Endothelial cell of umbilical vein (primary cell): ENCODE results near the gene TPO.

Experiments used
- EZH2 ChIP-seq: IDR thresholded peaks from 2 replicates; pipeline ENCODE4 v1.6.1; 2012; ENCODE audit warnings: borderline replicate concordance, low read depth, mild to moderate bottlenecking, moderate library complexity, low read length, inconsistent platforms; ENCODE audit not compliant: severe bottlenecking
- FOS ChIP-seq: IDR thresholded peaks from 2 replicates; pipeline ENCODE4 v1.6.1; 2011; ENCODE audit warnings: mild to moderate bottlenecking, low read length, moderate library complexity, borderline replicate concordance; ENCODE audit not compliant: insufficient read depth
- GATA2 ChIP-seq: IDR thresholded peaks from 2 replicates; pipeline ENCODE4 v1.7.0; 2011; ENCODE audit warnings: low read depth, mild to moderate bottlenecking, moderate library complexity, mixed read lengths, low read length; ENCODE audit not compliant: insufficient read length, insufficient read depth
- JUN ChIP-seq: IDR thresholded peaks from 2 replicates; pipeline ENCODE4 v1.6.1; 2011; ENCODE audit warnings: borderline replicate concordance, low read depth; ENCODE audit not compliant: insufficient read length, insufficient read depth
- POLR2A ChIP-seq: IDR thresholded peaks from 2 replicates; pipeline ENCODE4 v1.6.1; 2012; ENCODE audit warnings: low read depth, mild to moderate bottlenecking, control low read depth, low read length
- POLR2AphosphoS5 ChIP-seq: IDR thresholded peaks from 2 replicates; pipeline ENCODE4 v1.6.1; 2012; ENCODE audit warnings: low read depth, mild to moderate bottlenecking, control low read depth, low read length, moderate library complexity; ENCODE audit not compliant: insufficient read depth
- TF ChIP-seq, protein P1 (sequence below), 2 donors: IDR thresholded peaks; 1 replicate in 1 of 2; 2 replicates in 1 of 2; pipeline ENCODE4 v1.5.1; 2011; ENCODE audit warnings: low read length in 2 of 2, mild to moderate bottlenecking in 2 of 2, moderate library complexity in 2 of 2, control low read depth in 1 of 2, inconsistent platforms in 1 of 2, low read depth in 1 of 2; ENCODE audit not compliant: insufficient read depth in 1 of 2; ENCODE audit errors: extremely low read depth in 1 of 2
- TF ChIP-seq, protein P2 (sequence below): IDR thresholded peaks from 2 replicates; pipeline ENCODE4 v1.6.1; 2011; ENCODE audit not compliant: insufficient read depth, insufficient read length

DNA sequence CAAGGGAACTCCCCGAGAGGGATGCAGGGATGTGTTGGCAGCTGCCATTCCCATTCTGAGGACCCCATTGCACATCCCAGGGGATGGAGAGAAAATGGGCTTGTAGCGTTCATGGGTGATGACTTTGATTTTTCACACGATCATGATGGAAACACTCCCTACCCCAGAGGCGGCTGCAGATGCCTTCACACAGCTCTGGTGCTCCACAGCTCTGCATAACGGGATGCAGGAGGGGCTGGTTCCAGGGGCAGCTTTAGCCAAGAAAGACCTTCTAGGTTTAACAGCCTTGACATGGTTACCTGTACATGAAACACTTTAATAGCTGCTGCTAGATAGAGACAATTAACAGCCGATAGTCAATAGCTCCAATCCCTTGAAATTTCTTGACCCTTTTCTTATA is 88.7 kb downstream of the TPO start:
- TF ChIP-seq, protein P1, sequence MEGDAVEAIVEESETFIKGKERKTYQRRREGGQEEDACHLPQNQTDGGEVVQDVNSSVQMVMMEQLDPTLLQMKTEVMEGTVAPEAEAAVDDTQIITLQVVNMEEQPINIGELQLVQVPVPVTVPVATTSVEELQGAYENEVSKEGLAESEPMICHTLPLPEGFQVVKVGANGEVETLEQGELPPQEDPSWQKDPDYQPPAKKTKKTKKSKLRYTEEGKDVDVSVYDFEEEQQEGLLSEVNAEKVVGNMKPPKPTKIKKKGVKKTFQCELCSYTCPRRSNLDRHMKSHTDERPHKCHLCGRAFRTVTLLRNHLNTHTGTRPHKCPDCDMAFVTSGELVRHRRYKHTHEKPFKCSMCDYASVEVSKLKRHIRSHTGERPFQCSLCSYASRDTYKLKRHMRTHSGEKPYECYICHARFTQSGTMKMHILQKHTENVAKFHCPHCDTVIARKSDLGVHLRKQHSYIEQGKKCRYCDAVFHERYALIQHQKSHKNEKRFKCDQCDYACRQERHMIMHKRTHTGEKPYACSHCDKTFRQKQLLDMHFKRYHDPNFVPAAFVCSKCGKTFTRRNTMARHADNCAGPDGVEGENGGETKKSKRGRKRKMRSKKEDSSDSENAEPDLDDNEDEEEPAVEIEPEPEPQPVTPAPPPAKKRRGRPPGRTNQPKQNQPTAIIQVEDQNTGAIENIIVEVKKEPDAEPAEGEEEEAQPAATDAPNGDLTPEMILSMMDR (IDR thresholded peaks at IDR 0.05; ENCODE audit: extremely low read depth in 1 of 2, insufficient read depth in 1 of 2, low read depth in 1 of 2, low read length in 2 of 2) = no peak
- TF ChIP-seq JUN (no peak), POLR2AphosphoS5 (no peak), EZH2 (no peak), POLR2A (no peak), GATA2 (no peak), FOS (no peak)
- TF ChIP-seq, protein P2, sequence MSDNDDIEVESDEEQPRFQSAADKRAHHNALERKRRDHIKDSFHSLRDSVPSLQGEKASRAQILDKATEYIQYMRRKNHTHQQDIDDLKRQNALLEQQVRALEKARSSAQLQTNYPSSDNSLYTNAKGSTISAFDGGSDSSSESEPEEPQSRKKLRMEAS = no peak
